Measurements from ENCODE around the gene PIWIL1. TPM values are rescaled to one million over a fixed set of nuclear protein-coding genes. Genes with fewer than 3 reads are reported as not detected.

Gene PIWIL1
- total and polyA plus RNA-seq, 2 experiments from 2014 or later = not detected

DNA sequence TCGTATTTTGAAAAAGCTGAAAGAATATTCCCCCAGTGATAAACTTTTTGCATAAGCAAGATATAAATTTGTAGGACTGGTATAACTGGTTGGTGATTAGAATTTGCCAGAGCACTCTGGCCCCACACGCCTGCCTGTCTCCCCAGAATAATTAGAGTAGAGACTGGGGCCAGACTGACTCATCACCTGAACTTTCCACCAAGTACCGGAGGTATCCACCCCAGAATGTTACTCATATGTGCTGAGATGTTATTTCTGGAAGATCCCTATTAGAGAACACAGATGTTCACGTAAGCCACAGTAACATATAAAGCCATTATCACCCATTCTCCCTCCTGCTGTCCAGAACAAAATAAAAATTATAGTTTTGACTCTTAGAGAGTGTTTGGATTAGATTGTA is 49.5 kb upstream of the PIWIL1 start:
- H3K4me3 ChIP-seq = no peak overlapping the region
- H3K9me3 Mint-ChIP-seq = peaks cover 98% of the 10 kb centered on the region
- H3K27me3 Mint-ChIP-seq (ENCODE audit: insufficient read depth, low read depth, poor library complexity) = peaks cover 1% of the 10 kb centered on the region
- no peaks in the 10 kb centered on the region for H3F3A ChIP-seq (replicated peaks; ENCODE audit: low read depth)
- H3K4me3 Mint-ChIP-seq = no peak overlapping the region
- no peaks in the 10 kb centered on the region for H3K4me1 ChIP-seq (ENCODE audit: insufficient read depth)
- H3K27me3 ChIP-seq (ENCODE audit: insufficient read depth) = no peaks in the 10 kb centered on the region
- TF ChIP-seq EZH2phosphoT487 (IDR thresholded peaks at IDR 0.05; ENCODE audit: unreplicated experiment) (no peak), JUNB (IDR thresholded peaks at IDR 0.05; ENCODE audit: unreplicated experiment) (no peak), NANOG (IDR thresholded peaks at IDR 0.05; ENCODE audit: borderline replicate concordance) (no peak), ZNF331 (CRISPR knock-in tag; IDR thresholded peaks at IDR 0.05; ENCODE audit: low read depth) (no peak), STAT1 (IDR thresholded peaks at IDR 0.05; ENCODE audit: unreplicated experiment) (no peak), CREB1 (CRISPR knock-in tag; IDR thresholded peaks at IDR 0.05; ENCODE audit: low read depth) (no peak), POLR2AphosphoS5 (IDR thresholded peaks at IDR 0.05; ENCODE audit: low read depth) (no peak), ETS1 (IDR thresholded peaks at IDR 0.05) (no peak)
- TF ChIP-seq, protein P1, sequence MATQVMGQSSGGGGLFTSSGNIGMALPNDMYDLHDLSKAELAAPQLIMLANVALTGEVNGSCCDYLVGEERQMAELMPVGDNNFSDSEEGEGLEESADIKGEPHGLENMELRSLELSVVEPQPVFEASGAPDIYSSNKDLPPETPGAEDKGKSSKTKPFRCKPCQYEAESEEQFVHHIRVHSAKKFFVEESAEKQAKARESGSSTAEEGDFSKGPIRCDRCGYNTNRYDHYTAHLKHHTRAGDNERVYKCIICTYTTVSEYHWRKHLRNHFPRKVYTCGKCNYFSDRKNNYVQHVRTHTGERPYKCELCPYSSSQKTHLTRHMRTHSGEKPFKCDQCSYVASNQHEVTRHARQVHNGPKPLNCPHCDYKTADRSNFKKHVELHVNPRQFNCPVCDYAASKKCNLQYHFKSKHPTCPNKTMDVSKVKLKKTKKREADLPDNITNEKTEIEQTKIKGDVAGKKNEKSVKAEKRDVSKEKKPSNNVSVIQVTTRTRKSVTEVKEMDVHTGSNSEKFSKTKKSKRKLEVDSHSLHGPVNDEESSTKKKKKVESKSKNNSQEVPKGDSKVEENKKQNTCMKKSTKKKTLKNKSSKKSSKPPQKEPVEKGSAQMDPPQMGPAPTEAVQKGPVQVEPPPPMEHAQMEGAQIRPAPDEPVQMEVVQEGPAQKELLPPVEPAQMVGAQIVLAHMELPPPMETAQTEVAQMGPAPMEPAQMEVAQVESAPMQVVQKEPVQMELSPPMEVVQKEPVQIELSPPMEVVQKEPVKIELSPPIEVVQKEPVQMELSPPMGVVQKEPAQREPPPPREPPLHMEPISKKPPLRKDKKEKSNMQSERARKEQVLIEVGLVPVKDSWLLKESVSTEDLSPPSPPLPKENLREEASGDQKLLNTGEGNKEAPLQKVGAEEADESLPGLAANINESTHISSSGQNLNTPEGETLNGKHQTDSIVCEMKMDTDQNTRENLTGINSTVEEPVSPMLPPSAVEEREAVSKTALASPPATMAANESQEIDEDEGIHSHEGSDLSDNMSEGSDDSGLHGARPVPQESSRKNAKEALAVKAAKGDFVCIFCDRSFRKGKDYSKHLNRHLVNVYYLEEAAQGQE (IDR thresholded peaks at IDR 0.05; ENCODE audit: unreplicated experiment) = no peak
- H3K27ac ChIP-seq (ENCODE audit: low read depth) = no peak overlapping the region
- no peak for ATAC-seq
- H3K9me2 ChIP-seq (ENCODE audit: insufficient read depth) = no peaks in the 10 kb centered on the region
- no peak for DNase-seq (ENCODE audit: low spot score)
- no peaks in the 10 kb centered on the region for H3K79me2 ChIP-seq (replicated peaks; ENCODE audit: insufficient read depth)
- H3K4me2 ChIP-seq = no peak overlapping the region
- H2AFZ ChIP-seq = no peak overlapping the region
- H3K36me3 ChIP-seq (ENCODE audit: insufficient read depth) = no peaks in the 10 kb centered on the region; the same call in 1 of the 2 replicates
- no peaks in the 10 kb centered on the region for H4K20me1 ChIP-seq (replicated peaks; ENCODE audit: insufficient read depth)
- H3K36me3 Mint-ChIP-seq (ENCODE audit: low read depth) = peaks cover 49% of the 10 kb centered on the region
- H3K27ac Mint-ChIP-seq = no peak overlapping the region
- H3K4me1 Mint-ChIP-seq = no peaks in the 10 kb centered on the region

GRCh38 chr12:130288691-130289090 is 49.0 kb upstream of the PIWIL1 start:
- Mint-ChIP-seq H3K9me3 (peaks cover 98% of the 10 kb centered on the region), H3K27ac (no peak overlapping the region), H3K4me1 (no peaks in the 10 kb centered on the region), H3K4me3 (no peak overlapping the region), H3K36me3 (ENCODE audit: low read depth) (peaks cover 50% of the 10 kb centered on the region), H3K27me3 (ENCODE audit: insufficient read depth, low read depth, poor library complexity) (peaks cover 1% of the 10 kb centered on the region)
- Histone ChIP-seq H3K9me2 (ENCODE audit: insufficient read depth) (no peaks in the 10 kb centered on the region), H3K27ac (ENCODE audit: low read depth) (no peak overlapping the region), H3K4me2 (no peak overlapping the region), H3K79me2 (replicated peaks; ENCODE audit: insufficient read depth) (no peaks in the 10 kb centered on the region), H4K20me1 (replicated peaks; ENCODE audit: insufficient read depth) (no peaks in the 10 kb centered on the region), H3K27me3 (ENCODE audit: insufficient read depth) (no peaks in the 10 kb centered on the region), H3K4me1 (ENCODE audit: insufficient read depth) (no peaks in the 10 kb centered on the region), H3K4me3 (no peak overlapping the region), H3F3A (replicated peaks; ENCODE audit: low read depth) (no peaks in the 10 kb centered on the region), H2AFZ (no peak overlapping the region), H3K36me3 (ENCODE audit: insufficient read depth) (no peaks in the 10 kb centered on the region; the same call in 1 of the 2 replicates)
- ATAC-seq (no peak), DNase-seq (ENCODE audit: low spot score) (no peak)
- TF ChIP-seq EZH2phosphoT487 (IDR thresholded peaks at IDR 0.05; ENCODE audit: unreplicated experiment) (no peak), ETS1 (IDR thresholded peaks at IDR 0.05) (no peak), POLR2AphosphoS5 (IDR thresholded peaks at IDR 0.05; ENCODE audit: low read depth) (no peak), ZNF331 (CRISPR knock-in tag; IDR thresholded peaks at IDR 0.05; ENCODE audit: low read depth) (no peak), STAT1 (IDR thresholded peaks at IDR 0.05; ENCODE audit: unreplicated experiment) (no peak), CREB1 (CRISPR knock-in tag; IDR thresholded peaks at IDR 0.05; ENCODE audit: low read depth) (no peak), EZH2 (IDR thresholded peaks at IDR 0.05; ENCODE audit: low read depth, unreplicated experiment) (no peak), JUNB (IDR thresholded peaks at IDR 0.05; ENCODE audit: unreplicated experiment) (no peak)
- TF ChIP-seq, protein P1 (IDR thresholded peaks at IDR 0.05; ENCODE audit: unreplicated experiment) = no peak
